Suprapubic skin (tissue), 4 donors: Measurements from ENCODE around the gene CENATAC. TPM values are rescaled to one million over a fixed set of nuclear protein-coding genes. Genes with fewer than 3 reads are reported as not detected.
"Not testable (repeated sequence)": the region's sequence is repeated elsewhere in the genome, so short reads cannot be mapped to it uniquely, and the experiment has no call there.

Experiments used
- DNase-seq, 2 donors: peaks; one replicate each; pipeline ENCODE4 v3.0.0-alpha.2; 2019; ENCODE audit warnings: low spot score in 2 of 2
- H3K27ac ChIP-seq: fragments of 200-600 bp; sonication (generic); one replicate; pipeline ENCODE4 v1.5.1; 2019
- H3K27me3 ChIP-seq: fragments of 200-600 bp; sonication (generic); one replicate; pipeline ENCODE4 v1.5.1; 2019
- H3K36me3 ChIP-seq: fragments of 200-600 bp; sonication (generic); one replicate; pipeline ENCODE4 v1.5.1; 2019
- H3K4me1 ChIP-seq: fragments of 200-600 bp; sonication (generic); one replicate; pipeline ENCODE4 v1.5.1; 2019
- H3K4me3 ChIP-seq: fragments of 200-600 bp; sonication (generic); one replicate; pipeline ENCODE4 v1.5.1; 2019; ENCODE audit warnings: mild to moderate bottlenecking
- H3K9me3 ChIP-seq: fragments of 200-600 bp; sonication (generic); one replicate; pipeline ENCODE4 v1.5.1; 2019
- CTCF ChIP-seq, 2 donors: fragments of 200-600 bp in 1 of 2; fragments of 450-650 bp in 1 of 2; sonication (generic) in 1 of 2; IDR thresholded peaks; one replicate each; pipeline ENCODE4 v1.5.1; 2016 to 2019; ENCODE audit warnings: antibody characterized with exemption in 2 of 2, mild to moderate bottlenecking in 1 of 2, moderate library complexity in 1 of 2
- EP300 ChIP-seq: sonication (generic); formaldehyde crosslinking; IDR thresholded peaks from one replicate; pipeline ENCODE4 v1.6.1; 2017; ENCODE audit warnings: antibody characterized with exemption
- POLR2A ChIP-seq, 2 donors: fragments of 450-650 bp; IDR thresholded peaks; one replicate each; pipeline ENCODE4 v1.6.1; 2017; ENCODE audit warnings: antibody characterized with exemption in 2 of 2, mild to moderate bottlenecking in 2 of 2, moderate library complexity in 2 of 2
- POLR2AphosphoS5 ChIP-seq, 3 donors: sonication (generic); formaldehyde crosslinking; IDR thresholded peaks; one replicate each; pipeline ENCODE4 v1.6.1; 2017; ENCODE audit warnings: antibody characterized with exemption in 3 of 3
- WGBS: methylation state at CpG from one replicate; pipeline ENCODE4 v1.1.5; 2018; 5-methylcytosine and 5-hydroxymethylcytosine counted together
- total RNA-seq, 4 donors: library from RNA; depleted of rRNA; stranded (reverse); fragments of >200 nt; gene quantifications; one replicate each; pipeline ENCODE4 v1.1.0, GENCODE V29; 2016

The CENATAC gene
- total RNA-seq, 4 donors from 2014 or later = 26.0 to 136 (median 49.8) TPM

DNA sequence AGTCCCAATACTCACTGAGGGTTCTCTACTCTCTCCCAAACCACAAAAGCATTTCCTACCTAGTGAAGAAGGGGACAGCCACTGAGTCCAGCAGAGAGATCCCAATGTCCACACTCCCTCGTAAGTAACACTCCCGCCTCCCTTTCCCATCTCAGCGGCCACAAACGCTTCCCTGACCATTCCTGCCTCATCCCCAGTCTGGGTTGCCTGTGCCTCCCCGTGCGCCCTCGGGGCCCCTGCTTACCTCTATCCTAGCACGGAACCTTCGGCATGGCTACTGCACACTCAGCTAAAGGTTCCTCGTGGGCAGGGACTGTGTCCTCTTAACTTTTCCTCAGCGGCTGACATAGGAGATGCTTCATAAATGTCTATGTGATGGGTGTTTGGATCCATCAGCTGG is 40.4 kb upstream of the CENATAC start:
- Histone ChIP-seq H3K27me3 (peaks cover 3% of the 10 kb centered on the region), H3K4me3 (no peak overlapping the region), H3K27ac (no peak overlapping the region), H3K9me3 (no peaks in the 10 kb centered on the region), H3K36me3 (no peaks in the 10 kb centered on the region), H3K4me1 (peaks cover 5% of the 10 kb centered on the region)
- DNase-seq = no peak
- TF ChIP-seq POLR2A (IDR thresholded peaks at IDR 0.05) (no peak), CTCF (IDR thresholded peaks at IDR 0.05) (no peak), POLR2AphosphoS5 (IDR thresholded peaks at IDR 0.05) (no peak), EP300 (no peak)
- WGBS = 90% methylated on average over 11 of the region's 11 CpGs

DNA sequence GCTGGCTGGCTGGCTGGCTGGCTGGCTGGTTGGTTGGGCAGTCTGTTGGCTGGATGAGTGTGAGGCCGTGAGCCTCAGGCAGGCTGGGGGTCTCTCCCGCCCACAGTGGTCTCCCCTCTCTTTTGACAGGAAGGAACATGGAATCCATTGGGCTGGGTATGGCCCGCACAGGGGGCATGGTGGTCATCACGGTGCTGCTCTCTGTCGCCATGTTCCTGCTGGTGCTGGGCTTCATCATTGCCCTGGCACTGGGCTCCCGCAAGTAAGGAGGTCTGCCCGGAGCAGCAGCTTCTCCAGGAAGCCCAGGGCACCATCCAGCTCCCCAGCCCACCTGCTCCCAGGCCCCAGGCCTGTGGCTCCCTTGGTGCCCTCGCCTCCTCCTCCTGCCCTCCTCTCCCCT is 40.0 kb upstream of the CENATAC start:
- H3K9me3 ChIP-seq = no peaks in the 10 kb centered on the region
- H3K27ac ChIP-seq = no peak overlapping the region
- no peak for TF ChIP-seq EP300
- TF ChIP-seq CTCF (IDR thresholded peaks at IDR 0.05) = no peak
- TF ChIP-seq POLR2A (IDR thresholded peaks at IDR 0.05) = no peak
- TF ChIP-seq POLR2AphosphoS5 (IDR thresholded peaks at IDR 0.05) = no peak
- H3K27me3 ChIP-seq = peaks cover 3% of the 10 kb centered on the region
- H3K4me3 ChIP-seq = no peak overlapping the region
- no peak for DNase-seq
- H3K36me3 ChIP-seq = no peaks in the 10 kb centered on the region
- peaks cover 5% of the 10 kb centered on the region for H3K4me1 ChIP-seq
- 91% methylated on average over 6 of the region's 8 CpGs for WGBS

GRCh38 chr11:118958577-118958976 is 39.4 kb upstream of the CENATAC start:
- no peak overlapping the region for H3K4me3 ChIP-seq
- H3K9me3 ChIP-seq = no peaks in the 10 kb centered on the region
- peaks cover 5% of the 10 kb centered on the region for H3K4me1 ChIP-seq
- no peaks in the 10 kb centered on the region for H3K27me3 ChIP-seq
- no peak for DNase-seq
- WGBS = 88% methylated on average over 2 of the region's 2 CpGs
- H3K36me3 ChIP-seq = no peaks in the 10 kb centered on the region
- no peak overlapping the region for H3K27ac ChIP-seq
- TF ChIP-seq POLR2A (IDR thresholded peaks at IDR 0.05) (no peak), POLR2AphosphoS5 (IDR thresholded peaks at IDR 0.05) (no peak)

GRCh38 chr11:118961189-118961588 is 36.7 kb upstream of the CENATAC start:
- no peak overlapping the region for H3K4me3 ChIP-seq
- WGBS = 80% methylated on average over 1 of the region's 5 CpGs
- no peak overlapping the region for H3K27ac ChIP-seq
- no peaks in the 10 kb centered on the region for H3K36me3 ChIP-seq
- peaks cover 5% of the 10 kb centered on the region for H3K4me1 ChIP-seq
- no peaks in the 10 kb centered on the region for H3K9me3 ChIP-seq
- TF ChIP-seq EP300 (no peak), CTCF (IDR thresholded peaks at IDR 0.05) (no peak), POLR2A (IDR thresholded peaks at IDR 0.05) (no peak), POLR2AphosphoS5 (IDR thresholded peaks at IDR 0.05) (no peak)
- DNase-seq = no peak
- H3K27me3 ChIP-seq = no peaks in the 10 kb centered on the region

DNA sequence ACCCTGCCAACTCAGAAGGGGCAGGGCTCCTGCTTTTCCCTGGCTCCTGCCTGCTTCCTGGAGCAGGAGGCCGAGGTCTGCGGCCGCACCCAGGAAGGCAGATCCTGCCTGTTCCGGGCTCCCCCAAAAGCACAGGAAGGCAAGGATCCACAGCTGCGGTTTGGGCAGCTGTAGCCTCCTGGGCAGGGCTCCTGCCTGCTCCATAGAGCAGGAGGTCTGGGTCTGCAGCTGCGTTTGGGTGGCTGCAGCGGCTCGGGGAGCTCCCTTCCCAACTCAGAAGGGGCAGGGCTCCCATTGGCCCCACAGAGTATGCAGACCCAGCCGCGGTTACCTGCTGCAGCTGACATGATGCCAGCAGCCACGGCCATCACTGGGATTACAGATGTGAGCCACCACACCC is 36.3 kb upstream of the CENATAC start:
- TF ChIP-seq POLR2AphosphoS5 (IDR thresholded peaks at IDR 0.05) (no peak), EP300 (no peak), CTCF (IDR thresholded peaks at IDR 0.05) (no peak), POLR2A (IDR thresholded peaks at IDR 0.05) (no peak)
- Histone ChIP-seq H3K27me3 (no peaks in the 10 kb centered on the region), H3K4me3 (no peak overlapping the region), H3K4me1 (peaks cover under 1% of the 10 kb centered on the region), H3K36me3 (no peaks in the 10 kb centered on the region), H3K9me3 (no peaks in the 10 kb centered on the region), H3K27ac (no peak overlapping the region)
- 40% methylated on average over 6 of the region's 11 CpGs for WGBS
- DNase-seq = no peak

DNA sequence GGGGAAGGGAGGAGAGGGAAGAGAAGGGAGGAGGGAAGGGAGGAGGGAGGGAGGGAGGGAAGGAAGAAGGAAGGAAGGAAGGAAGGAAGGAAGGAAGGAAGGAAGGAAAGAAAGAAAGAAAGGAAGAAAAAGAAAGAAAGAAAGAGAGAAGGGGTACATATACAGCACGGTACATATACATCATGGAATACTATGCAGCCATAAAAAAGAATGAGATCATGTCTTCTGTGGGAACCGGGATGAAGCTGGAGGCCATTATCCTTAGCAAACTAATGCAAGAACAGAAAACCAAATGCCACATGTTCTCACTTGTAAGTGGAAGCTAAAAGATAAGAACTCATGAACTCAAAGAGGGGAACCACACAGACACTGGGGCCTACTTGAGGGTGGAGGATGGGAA is 28.4 kb upstream of the CENATAC start:
- H3K9me3 ChIP-seq, H3K36me3 ChIP-seq, DNase-seq, H3K27me3 ChIP-seq, H3K27ac ChIP-seq, H3K4me3 ChIP-seq, H3K4me1 ChIP-seq: not testable (repeated sequence)
- 80% methylated on average over 2 of the region's 2 CpGs for WGBS
